HL-60 (cell line): ENCODE measurements around the gene NVL.
A peak's percentile ranks its signal among the peaks of the same experiment; 100 is the strongest.

Experiments
- DNase-seq, 2 experiments: peaks; one replicate each; pipeline ENCODE4 v3.0.0-alpha.2; 2010 to 2020; ENCODE audit warnings: low read depth in 1 of 2, low spot score in 1 of 2
- H3K27ac ChIP-seq: fragments of 250-450 bp; sonication (Bioruptor Pico); replicated peaks from 2 replicates; pipeline ENCODE4 v1.5.1; 2020; ENCODE audit warnings: mild to moderate bottlenecking, moderate library complexity
- H3K27me3 ChIP-seq: fragments of 250-450 bp; sonication (Bioruptor Pico); 2 replicates; pipeline ENCODE4 v1.5.1; 2021; ENCODE audit warnings: mild to moderate bottlenecking, moderate library complexity; ENCODE audit not compliant: insufficient read depth, poor library complexity, severe bottlenecking
- H3K4me3 ChIP-seq: replicated peaks from 2 replicates; pipeline ENCODE4 v1.5.1; 2011; ENCODE audit warnings: mild to moderate bottlenecking, control low read depth, low read length; ENCODE audit not compliant: insufficient read depth
- GABPA ChIP-seq: IDR thresholded peaks from 2 replicates; pipeline ENCODE4 v1.6.1; 2012; ENCODE audit warnings: low read depth
- POLR2AphosphoS5 ChIP-seq: IDR thresholded peaks from 2 replicates; pipeline ENCODE4 v1.6.1; 2012; ENCODE audit warnings: low read depth
- REST ChIP-seq: IDR thresholded peaks from 2 replicates; pipeline ENCODE4 v1.6.1; 2012; ENCODE audit warnings: low read depth; ENCODE audit not compliant: insufficient replicate concordance
- SPI1 ChIP-seq: IDR thresholded peaks from 2 replicates; pipeline ENCODE4 v1.6.1; 2012; ENCODE audit warnings: low read depth, mild to moderate bottlenecking, borderline replicate concordance
- TF ChIP-seq, protein P1 (sequence below): IDR thresholded peaks from one replicate; pipeline ENCODE4 v1.5.1; 2011; ENCODE audit warnings: low read length, control low read depth, inconsistent platforms; ENCODE audit not compliant: insufficient read depth

Gene NVL

GRCh38 chr1:224300346-224300745, 29.6 kb downstream of the NVL start:
- TF ChIP-seq REST (no peak), GABPA (no peak), POLR2AphosphoS5 (no peak), SPI1 (no peak)
- TF ChIP-seq, protein P1, sequence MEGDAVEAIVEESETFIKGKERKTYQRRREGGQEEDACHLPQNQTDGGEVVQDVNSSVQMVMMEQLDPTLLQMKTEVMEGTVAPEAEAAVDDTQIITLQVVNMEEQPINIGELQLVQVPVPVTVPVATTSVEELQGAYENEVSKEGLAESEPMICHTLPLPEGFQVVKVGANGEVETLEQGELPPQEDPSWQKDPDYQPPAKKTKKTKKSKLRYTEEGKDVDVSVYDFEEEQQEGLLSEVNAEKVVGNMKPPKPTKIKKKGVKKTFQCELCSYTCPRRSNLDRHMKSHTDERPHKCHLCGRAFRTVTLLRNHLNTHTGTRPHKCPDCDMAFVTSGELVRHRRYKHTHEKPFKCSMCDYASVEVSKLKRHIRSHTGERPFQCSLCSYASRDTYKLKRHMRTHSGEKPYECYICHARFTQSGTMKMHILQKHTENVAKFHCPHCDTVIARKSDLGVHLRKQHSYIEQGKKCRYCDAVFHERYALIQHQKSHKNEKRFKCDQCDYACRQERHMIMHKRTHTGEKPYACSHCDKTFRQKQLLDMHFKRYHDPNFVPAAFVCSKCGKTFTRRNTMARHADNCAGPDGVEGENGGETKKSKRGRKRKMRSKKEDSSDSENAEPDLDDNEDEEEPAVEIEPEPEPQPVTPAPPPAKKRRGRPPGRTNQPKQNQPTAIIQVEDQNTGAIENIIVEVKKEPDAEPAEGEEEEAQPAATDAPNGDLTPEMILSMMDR = no peak
- H3K4me3 ChIP-seq = no peak overlapping the region
- no peaks in the 10 kb centered on the region for H3K27me3 ChIP-seq
- peak in 1 of 2 experiments; percentile 33 for DNase-seq
- no peak overlapping the region for H3K27ac ChIP-seq

- TF ChIP-seq, protein P1 = no peak
- no peak for TF ChIP-seq REST
- no peak for TF ChIP-seq GABPA
- TF ChIP-seq SPI1 = no peak
- no peak for TF ChIP-seq POLR2AphosphoS5
- no peak overlapping the region for H3K4me3 ChIP-seq
- no peaks in the 10 kb centered on the region for H3K27me3 ChIP-seq
- no peak for DNase-seq
- H3K27ac ChIP-seq = no peak overlapping the region
These were observed 31.3 kb downstream of the NVL start for GRCh38 chr1:224298346-224299330.

DNA sequence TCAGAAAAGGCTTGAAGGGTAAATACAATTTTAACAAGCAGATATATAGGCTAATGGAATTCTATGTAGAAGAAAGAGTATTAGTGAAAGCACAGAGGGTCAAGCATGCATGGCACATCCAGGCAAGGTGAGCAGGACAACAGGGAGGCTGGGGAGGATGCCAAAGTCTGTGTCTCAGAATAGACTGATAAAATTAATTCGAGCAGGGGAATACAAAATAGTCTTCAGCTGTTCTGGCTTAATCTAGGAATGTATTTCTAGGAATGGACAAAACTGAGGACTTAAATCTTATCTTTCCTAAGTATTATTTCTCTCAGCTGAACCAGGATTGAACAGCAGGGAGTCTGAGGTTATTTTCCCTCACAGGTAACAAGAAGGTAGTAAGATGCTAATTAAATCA, 35.2 kb downstream of the NVL start:
- Histone ChIP-seq H3K27me3 (no peaks in the 10 kb centered on the region), H3K4me3 (no peak overlapping the region), H3K27ac (no peak overlapping the region)
- no peak for DNase-seq
- TF ChIP-seq REST = no peak
- no peak for TF ChIP-seq GABPA
- TF ChIP-seq, protein P1 = no peak
- no peak for TF ChIP-seq POLR2AphosphoS5
- no peak for TF ChIP-seq SPI1
